Body of pancreas (tissue), 4 donors: ENCODE results near the gene CKB.

Experiments used
- POLR2A ChIP-seq, 3 donors: fragments of 450-650 bp; IDR thresholded peaks; one replicate each; pipeline ENCODE4 v1.6.1; 2016; ENCODE audit warnings: antibody characterized with exemption in 3 of 3, mild to moderate bottlenecking in 2 of 3
- TF ChIP-seq, protein P1 (sequence below), 7 experiments: fragments of 450-650 bp in 4 of 7; fragments of 200-600 bp in 3 of 7; sonication (generic) in 3 of 7; IDR thresholded peaks; one replicate each; pipeline ENCODE4 v1.5.1; 2016 to 2019; ENCODE audit warnings: antibody characterized with exemption in 7 of 7

DNA sequence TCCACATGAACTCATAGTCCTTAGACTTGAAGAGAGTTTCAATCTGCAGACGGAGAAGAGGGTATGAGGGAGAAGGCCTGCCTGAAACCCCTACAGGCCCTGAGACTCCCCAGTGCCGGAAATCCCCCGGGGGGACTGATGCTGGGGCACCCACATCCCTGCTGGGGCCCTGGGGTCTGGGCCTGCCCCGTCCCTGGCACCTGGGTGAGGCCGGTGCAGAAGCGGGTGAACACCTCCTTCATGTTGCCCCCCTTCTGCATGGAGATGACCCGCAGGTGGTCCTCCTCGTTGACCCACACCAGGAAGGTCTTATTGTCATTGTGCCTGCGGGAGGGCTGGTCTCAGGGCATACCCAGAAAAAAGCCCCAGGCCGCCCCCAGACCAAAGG lies 2.4 kb downstream of the CKB start:
- TF ChIP-seq, protein P1, sequence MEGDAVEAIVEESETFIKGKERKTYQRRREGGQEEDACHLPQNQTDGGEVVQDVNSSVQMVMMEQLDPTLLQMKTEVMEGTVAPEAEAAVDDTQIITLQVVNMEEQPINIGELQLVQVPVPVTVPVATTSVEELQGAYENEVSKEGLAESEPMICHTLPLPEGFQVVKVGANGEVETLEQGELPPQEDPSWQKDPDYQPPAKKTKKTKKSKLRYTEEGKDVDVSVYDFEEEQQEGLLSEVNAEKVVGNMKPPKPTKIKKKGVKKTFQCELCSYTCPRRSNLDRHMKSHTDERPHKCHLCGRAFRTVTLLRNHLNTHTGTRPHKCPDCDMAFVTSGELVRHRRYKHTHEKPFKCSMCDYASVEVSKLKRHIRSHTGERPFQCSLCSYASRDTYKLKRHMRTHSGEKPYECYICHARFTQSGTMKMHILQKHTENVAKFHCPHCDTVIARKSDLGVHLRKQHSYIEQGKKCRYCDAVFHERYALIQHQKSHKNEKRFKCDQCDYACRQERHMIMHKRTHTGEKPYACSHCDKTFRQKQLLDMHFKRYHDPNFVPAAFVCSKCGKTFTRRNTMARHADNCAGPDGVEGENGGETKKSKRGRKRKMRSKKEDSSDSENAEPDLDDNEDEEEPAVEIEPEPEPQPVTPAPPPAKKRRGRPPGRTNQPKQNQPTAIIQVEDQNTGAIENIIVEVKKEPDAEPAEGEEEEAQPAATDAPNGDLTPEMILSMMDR (IDR thresholded peaks at IDR 0.05), result no peak
- no peak for TF ChIP-seq POLR2A (IDR thresholded peaks at IDR 0.05)
